K562 (cell line): Measurements from ENCODE around the gene HEG1. TPM values are rescaled to one million over a fixed set of nuclear protein-coding genes. Genes with fewer than 3 reads are reported as not detected.

ENCODE experiments used
- ATAC-seq: fragments of 200-7000 bp; cut with Tn5 transposase; 3 replicates; pipeline ENCODE4 v1.9.1; 2020; ENCODE audit warnings: moderate library complexity
- BruUV-seq: library from RNA; stranded (reverse); fragments of 400-500 nt; replicated peaks from 2 replicates; lab custom pipeline; 2021; lab: Mats Ljungman, UMichigan
- CTCF ChIA-PET: fragments of 300-600 bp; formaldehyde crosslinking; extraction: SDS; loops from one replicate; lab custom pipeline; 2021; ENCODE audit warnings: low intra/inter-chr PET ratio; lab: Yijun Ruan, JAX
- POLR2A ChIA-PET: fragments of 300-600, 350-650 bp; sonication (Branson Sonifier 250); formaldehyde crosslinking; extraction: SDS; loops from one replicate; lab custom pipeline; 2021; ENCODE audit warnings: antibody characterized with exemption, inconsistent platforms; lab: Yijun Ruan, JAX
- DNase-seq, 4 experiments: peaks; one replicate each; pipeline versions ENCODE4 v3.0.0 to v3.0.0-alpha.2; 2011 to 2018; ENCODE audit warnings: low spot score in 3 of 4, mixed read lengths in 3 of 4; ENCODE audit errors: extremely low read depth in 1 of 4
- FAIRE-seq: peaks from 2 replicates; lab custom pipeline; 2011; peaks lifted over from hg19 to GRCh38; lab: Jason Lieb, UNC
- H2AFZ ChIP-seq: 2 replicates; pipeline ENCODE4 v1.6.0; 2011; ENCODE audit warnings: low read depth, low read length, control low read depth, inconsistent platforms
- H3K27ac ChIP-seq: fragments of 200-600 bp; 3 replicates; pipeline ENCODE4 v1.8.0; 2011; ENCODE audit warnings: low read depth, mild to moderate bottlenecking, control low read depth, inconsistent platforms, low read length, moderate library complexity, mixed read lengths; ENCODE audit errors: extremely low read depth
- H3K27me3 ChIP-seq, 2 experiments: fragments of 300-600 bp in 1 of 2; 2 replicates in 1 of 2; 3 replicates in 1 of 2; pipeline versions ENCODE4 v1.6.0 to v1.8.0; 2011; ENCODE audit warnings: inconsistent platforms in 2 of 2, low read length in 2 of 2, mild to moderate bottlenecking in 1 of 2, mixed read lengths in 1 of 2, moderate library complexity in 1 of 2; ENCODE audit not compliant: control insufficient read depth in 2 of 2, insufficient read depth in 2 of 2
- H3K36me3 ChIP-seq: fragments of 300-600 bp; 3 replicates; pipeline ENCODE4 v1.8.0; 2011; ENCODE audit warnings: mild to moderate bottlenecking, low read length, inconsistent platforms; ENCODE audit not compliant: control insufficient read depth, insufficient read depth
- H3K4me1 ChIP-seq, 2 experiments: fragments of 200-600 bp in 1 of 2; replicated peaks in 1 of 2; 2 replicates in 1 of 2; 3 replicates in 1 of 2; pipeline versions ENCODE4 v1.5.1 to v1.8.0; 2011; ENCODE audit warnings: inconsistent platforms in 2 of 2, low read length in 2 of 2, mild to moderate bottlenecking in 1 of 2, mixed read lengths in 1 of 2, moderate library complexity in 1 of 2; ENCODE audit not compliant: control insufficient read depth in 2 of 2, insufficient read depth in 2 of 2
- H3K4me2 ChIP-seq: 2 replicates; pipeline ENCODE4 v1.6.1; 2011; ENCODE audit warnings: low read length, control low read depth, inconsistent platforms, mixed read lengths; ENCODE audit not compliant: insufficient read depth
- H3K4me3 ChIP-seq: fragments of 200-600 bp; sonication (generic), shearing (Covaris generic); 2 replicates; pipeline ENCODE4 v1.5.1; 2016; ENCODE audit warnings: control low read depth, inconsistent platforms
- H3K79me2 ChIP-seq: fragments of 200-600 bp; 3 replicates; pipeline ENCODE4 v1.8.0; 2011; ENCODE audit warnings: low read length, inconsistent platforms; ENCODE audit not compliant: control insufficient read depth, insufficient read depth
- H3K9ac ChIP-seq, 2 experiments: 2 replicates each; pipeline versions ENCODE4 v1.6.0 to v1.6.1; 2011; ENCODE audit warnings: low read depth in 2 of 2, low read length in 2 of 2, control low read depth in 1 of 2, inconsistent platforms in 1 of 2, mild to moderate bottlenecking in 1 of 2, mixed read lengths in 1 of 2; ENCODE audit not compliant: insufficient read depth in 1 of 2
- H3K9me1 ChIP-seq: one replicate; pipeline ENCODE4 v1.6.0; 2011; ENCODE audit warnings: inconsistent platforms, mild to moderate bottlenecking, low read length, moderate library complexity; ENCODE audit not compliant: control insufficient read depth, insufficient read depth
- H3K9me3 ChIP-seq: replicated peaks from 2 replicates; pipeline ENCODE4 v1.5.1; 2011; ENCODE audit warnings: low read depth, low read length, inconsistent platforms; ENCODE audit not compliant: control insufficient read depth, insufficient read depth
- H4K20me1 ChIP-seq: replicated peaks from 2 replicates; pipeline ENCODE4 v1.6.1; 2011; ENCODE audit warnings: low read length, inconsistent platforms, mixed read lengths; ENCODE audit not compliant: control insufficient read depth, insufficient read depth
- BDP1 ChIP-seq: IDR thresholded peaks from 3 replicates; pipeline ENCODE4 v1.6.1; 2011; ENCODE audit not compliant: insufficient read length, insufficient read depth
- BRF2 ChIP-seq: IDR thresholded peaks from 3 replicates; pipeline ENCODE4 v1.6.1; 2011; ENCODE audit warnings: borderline replicate concordance, mild to moderate bottlenecking; ENCODE audit not compliant: insufficient read length, insufficient read depth
- MTA3 ChIP-seq: fragments of 450-650 bp; formaldehyde crosslinking; IDR thresholded peaks from 2 replicates; pipeline ENCODE4 v1.6.1; 2017; ENCODE audit warnings: mild to moderate bottlenecking, borderline replicate concordance
- NFE2 ChIP-seq: IDR thresholded peaks from 2 replicates; pipeline ENCODE4 v1.6.1; 2014; ENCODE audit warnings: antibody characterized with exemption, low read depth
- NFYB ChIP-seq: IDR thresholded peaks from 2 replicates; pipeline ENCODE4 v1.6.1; 2011; ENCODE audit warnings: mild to moderate bottlenecking, moderate library complexity; ENCODE audit not compliant: insufficient read length; ENCODE audit errors: extremely low read depth
- NR3C1 ChIP-seq: sonication (generic); formaldehyde crosslinking; IDR thresholded peaks from 2 replicates; pipeline ENCODE4 v1.8.1; 2022; ENCODE audit warnings: missing genetic modification reagents
- NUFIP1 ChIP-seq: fragments of 450-650 bp; IDR thresholded peaks from 2 replicates; pipeline ENCODE4 v1.6.1; 2018; ENCODE audit not compliant: partially characterized antibody
- XRCC5 ChIP-seq: fragments of 200-400 bp; formaldehyde crosslinking; IDR thresholded peaks from 2 replicates; pipeline ENCODE4 v1.6.1; 2017; ENCODE audit warnings: low read depth, mild to moderate bottlenecking, low read length
- ZBTB40 ChIP-seq, 2 experiments: fragments of 450-650 bp in 1 of 2; sonication (generic) in 1 of 2; formaldehyde crosslinking in 1 of 2; IDR thresholded peaks; 2 replicates each; pipeline versions ENCODE4 v1.7.1 to v1.9.0; 2016 to 2022; ENCODE audit warnings: inconsistent platforms in 1 of 2, mild to moderate bottlenecking in 1 of 2, missing genetic modification reagents in 1 of 2
- ZNF165 ChIP-seq: fragments of 250-450 bp; sonication (Bioruptor Pico); IDR thresholded peaks from 2 replicates; pipeline ENCODE4 v1.4.0; 2020; ENCODE audit warnings: borderline replicate concordance
- ZNF174 ChIP-seq: fragments of 250-450 bp; sonication (Bioruptor Pico); IDR thresholded peaks from 2 replicates; pipeline ENCODE4 v1.4.0; 2020; ENCODE audit warnings: mild to moderate bottlenecking
- ZNF511 ChIP-seq: sonication (generic); formaldehyde crosslinking; IDR thresholded peaks from 2 replicates; pipeline ENCODE4 v1.8.0; 2022; ENCODE audit warnings: mild to moderate bottlenecking, missing genetic modification reagents
- WGBS: fragments of 100-300 bp; shearing (Covaris generic); methylation state at CpG from one replicate; pipeline ENCODE4 v1.1.6; 2016; ENCODE audit warnings: low coverage, mixed read lengths; ENCODE audit not compliant: insufficient coverage; ENCODE audit errors: missing lambda C conversion rate; 5-methylcytosine and 5-hydroxymethylcytosine counted together
- in situ Hi-C: fragments of 300-500 bp; cut with MboI; formaldehyde crosslinking; loops from 4 replicates; pipeline ENCODE4 v1.15.0; 2018; ENCODE audit warnings: inconsistent platforms, mixed read lengths
- intact Hi-C: fragments of 100-400 bp; cut with micrococcal nuclease; formaldehyde crosslinking; loops from 2 replicates; pipeline ENCODE4 v1.14.2; 2022
- polyA plus RNA-seq, 8 experiments: library from polyadenylated mRNA; depleted of rRNA in 4 of 8; stranded (reverse) in 5 of 8; unstranded in 3 of 8; fragments of >200 nt; fragmentation: Nextera tagmentation in 2 of 8; fragmentation: Illumina TruSeq in 1 of 8; extraction: Ambion mirVana in 2 of 8; extraction: Trizol in 1 of 8; gene quantifications; 2 replicates each; pipeline versions ENCODE4 v1.2.1 to v1.2.3, GENCODE V29; 2011 to 2014; ENCODE audit warnings: inconsistent platforms in 1 of 8, missing spikeins in 1 of 8
- total RNA-seq, 7 experiments: library from RNA; depleted of rRNA in 6 of 7; stranded (reverse); fragments of >200 nt in 6 of 7; fragmentation: Illumina TruSeq in 2 of 7; extraction: Trizol in 2 of 7; gene quantifications; 2 replicates each; pipeline versions ENCODE4 v1.2.1 to v1.2.3, GENCODE V29; 2011 to 2021; ENCODE audit warnings: low replicate concordance in 1 of 7

Gene HEG1
- total and polyA plus RNA-seq, 9 of the 15 experiments (the other 6 are each of a cell fraction or from before 2014, with no cell fraction given): 0.24 TPM; not detected in 8

GRCh38 chr3:124978627-124979026, 77.2 kb downstream of the HEG1 start:
- no peak for ATAC-seq
- peaks cover 0 to 16% of the 10 kb centered on the region in 2 experiments; a peak in 2 of 5 replicates for H3K27me3 ChIP-seq
- CTCF ChIA-PET: no interaction called here
- WGBS: 3% methylated on average over 3 of the region's 7 CpGs
- no peak overlapping the region for H3K4me2 ChIP-seq
- intact Hi-C loops (no loop called here), in situ Hi-C loops (no loop called here)
- DNase-seq: no peak
- no TSS peak for BruUV-seq
- no peaks in the 10 kb centered on the region for H3K4me1 ChIP-seq
- H3K79me2 ChIP-seq: no peaks in the 10 kb centered on the region
- H3K27ac ChIP-seq: no peak overlapping the region
- H2AFZ ChIP-seq: no peak overlapping the region
- H3K9me3 ChIP-seq: no peaks in the 10 kb centered on the region
- H3K9me1 ChIP-seq: no peaks in the 10 kb centered on the region
- H3K4me3 ChIP-seq: no peak overlapping the region
- TF ChIP-seq NUFIP1: no peak
- no peak for TF ChIP-seq NR3C1 (CRISPR knock-in tag)
- TF ChIP-seq XRCC5: no peak
- no peak for TF ChIP-seq ZNF174
- TF ChIP-seq ZBTB40 (IDR thresholded peaks at IDR 0.05): no peak
- TF ChIP-seq ZBTB40 (CRISPR knock-in tag; IDR thresholded peaks at IDR 0.05): no peak
- TF ChIP-seq NFYB: no peak
- TF ChIP-seq BRF2: no peak
- no peak for TF ChIP-seq BDP1
- TF ChIP-seq ZNF165 (CRISPR knock-in tag): no peak
- no peak for TF ChIP-seq NFE2
- TF ChIP-seq MTA3: no peak
- TF ChIP-seq ZNF511 (CRISPR knock-in tag): no peak
- no peaks in the 10 kb centered on the region for H4K20me1 ChIP-seq
- POLR2A ChIA-PET: no interaction called here
- no peak overlapping the region for H3K9ac ChIP-seq
- no peak for FAIRE-seq
- H3K36me3 ChIP-seq: no peaks in the 10 kb centered on the region
